Measurements from ENCODE around the gene CCDC157. TPM values are rescaled to one million over a fixed set of nuclear protein-coding genes. Genes with fewer than 3 reads are reported as not detected.
"Not testable (repeated sequence)": the region's sequence is repeated elsewhere in the genome, so short reads cannot be mapped to it uniquely, and the experiment has no call there.

CCDC157 gene
- total RNA-seq, 1 donor from 2014 or later = 2.9 TPM

GRCh38 chr22:30336752-30337460, 19.9 kb upstream of the CCDC157 start:
- Mint-ChIP-seq H3K36me3 (ENCODE audit: unreplicated experiment) (peaks cover 57% of the 10 kb centered on the region), H3K4me1 (ENCODE audit: unreplicated experiment) (peaks cover 2% of the 10 kb centered on the region), H3K27me3 (ENCODE audit: unreplicated experiment) (no peaks in the 10 kb centered on the region), H3K4me3 (ENCODE audit: unreplicated experiment) (no peak overlapping the region), H3K9me3 (ENCODE audit: unreplicated experiment) (no peaks in the 10 kb centered on the region), H3K27ac (ENCODE audit: unreplicated experiment) (no peak overlapping the region)
- no peak for DNase-seq (ENCODE audit: extremely low spot score, unreplicated experiment)
- TF ChIP-seq CTCF (IDR thresholded peaks at IDR 0.05) = no peak

GRCh38 chr22:30337461-30337778, 19.4 kb upstream of the CCDC157 start:
- no peak for TF ChIP-seq CTCF (IDR thresholded peaks at IDR 0.05)
- Mint-ChIP-seq H3K27me3 (ENCODE audit: unreplicated experiment) (no peaks in the 10 kb centered on the region), H3K4me3 (ENCODE audit: unreplicated experiment) (no peak overlapping the region), H3K27ac (ENCODE audit: unreplicated experiment) (no peak overlapping the region), H3K36me3 (ENCODE audit: unreplicated experiment) (peaks cover 62% of the 10 kb centered on the region), H3K9me3 (ENCODE audit: unreplicated experiment) (no peaks in the 10 kb centered on the region), H3K4me1 (ENCODE audit: unreplicated experiment) (peaks cover 2% of the 10 kb centered on the region)
- no peak for DNase-seq (ENCODE audit: extremely low spot score, unreplicated experiment)

GRCh38 chr22:30338341-30338740, 18.5 kb upstream of the CCDC157 start:
- not testable (repeated sequence) for H3K4me3 Mint-ChIP-seq (ENCODE audit: unreplicated experiment); H3K27ac Mint-ChIP-seq (ENCODE audit: unreplicated experiment); DNase-seq (ENCODE audit: extremely low spot score, unreplicated experiment); H3K9me3 Mint-ChIP-seq (ENCODE audit: unreplicated experiment); H3K4me1 Mint-ChIP-seq (ENCODE audit: unreplicated experiment); H3K27me3 Mint-ChIP-seq (ENCODE audit: unreplicated experiment)
- peaks cover 67% of the 10 kb centered on the region for H3K36me3 Mint-ChIP-seq (ENCODE audit: unreplicated experiment)

GRCh38 chr22:30338802-30339201, 18.0 kb upstream of the CCDC157 start:
- Mint-ChIP-seq H3K9me3 (ENCODE audit: unreplicated experiment) (no peaks in the 10 kb centered on the region), H3K4me3 (ENCODE audit: unreplicated experiment) (no peak overlapping the region), H3K27me3 (ENCODE audit: unreplicated experiment) (no peaks in the 10 kb centered on the region), H3K4me1 (ENCODE audit: unreplicated experiment) (peaks cover 2% of the 10 kb centered on the region), H3K36me3 (ENCODE audit: unreplicated experiment) (peaks cover 68% of the 10 kb centered on the region), H3K27ac (ENCODE audit: unreplicated experiment) (no peak overlapping the region)
- DNase-seq (ENCODE audit: extremely low spot score, unreplicated experiment) = no peak
- TF ChIP-seq CTCF (IDR thresholded peaks at IDR 0.05) = no peak

- peaks cover 2% of the 10 kb centered on the region for H3K4me1 Mint-ChIP-seq (ENCODE audit: unreplicated experiment)
- no peaks in the 10 kb centered on the region for H3K9me3 Mint-ChIP-seq (ENCODE audit: unreplicated experiment)
- H3K27ac Mint-ChIP-seq (ENCODE audit: unreplicated experiment) = no peak overlapping the region
- TF ChIP-seq CTCF (IDR thresholded peaks at IDR 0.05) = no peak
- peaks cover 61% of the 10 kb centered on the region for H3K36me3 Mint-ChIP-seq (ENCODE audit: unreplicated experiment)
- no peak overlapping the region for H3K4me3 Mint-ChIP-seq (ENCODE audit: unreplicated experiment)
- H3K27me3 Mint-ChIP-seq (ENCODE audit: unreplicated experiment) = no peaks in the 10 kb centered on the region
- no peak for DNase-seq (ENCODE audit: extremely low spot score, unreplicated experiment)
Observed at GRCh38 chr22:30340911-30341685, 15.7 kb upstream of the CCDC157 start.
